GM12878 (cell line): ENCODE measurements around the gene FGFRL1.

ENCODE experiments used
- CREB1 ChIP-seq: IDR thresholded peaks from 2 replicates; pipeline ENCODE4 v1.6.1; 2012; ENCODE audit warnings: low read depth, mild to moderate bottlenecking, inconsistent platforms
- EGR1 ChIP-seq, 2 experiments: IDR thresholded peaks; 1 replicate in 1 of 2; 2 replicates in 1 of 2; pipeline ENCODE4 v1.6.1; 2011 to 2012; ENCODE audit warnings: low read depth in 2 of 2, low read length in 2 of 2, borderline replicate concordance in 1 of 2, mild to moderate bottlenecking in 1 of 2, moderate library complexity in 1 of 2
- JUNB ChIP-seq: IDR thresholded peaks from 2 replicates; pipeline ENCODE4 v1.6.1; 2016; ENCODE audit warnings: antibody characterized with exemption, mild to moderate bottlenecking

GRCh38 chr4:1057403-1057745 lies 45.9 kb downstream of the FGFRL1 start:
- TF ChIP-seq EGR1 (IDR thresholded peaks at IDR 0.05; ENCODE audit: borderline replicate concordance in 1 of 2, low read depth in 2 of 2, low read length in 2 of 2) (no peak), JUNB (no peak), CREB1 (no peak)
